Epithelial cell of proximal tubule (primary cell): Measurements from ENCODE around the gene FAM184B. TPM values are rescaled to one million over a fixed set of nuclear protein-coding genes. Genes with fewer than 3 reads are reported as not detected.

Experiments used
- DNase-seq: peaks from one replicate; pipeline ENCODE4 v3.0.0-alpha.2; 2011; ENCODE audit warnings: low read depth
- H3K4me3 ChIP-seq: 2 replicates; pipeline ENCODE4 v1.5.1; 2011; ENCODE audit warnings: low read depth, mild to moderate bottlenecking, low read length
- CTCF ChIP-seq: conservative IDR thresholded peaks from 2 replicates; pipeline ENCODE4 v1.5.1; 2012; ENCODE audit warnings: low read depth, mild to moderate bottlenecking, low read length
- total RNA-seq: library from RNA; depleted of rRNA; stranded (reverse); fragments of >200 nt; gene quantifications from 2 replicates; pipeline ENCODE4 v1.2.3, GENCODE V29; 2015

The FAM184B gene
- total RNA-seq, 1 donor from 2014 or later = 0.17 TPM

GRCh38 chr4:17797808-17798207 lies 16.4 kb upstream of the FAM184B start:
- no peak for DNase-seq
- H3K4me3 ChIP-seq = no peak overlapping the region
- TF ChIP-seq CTCF = no peak

GRCh38 chr4:17794730-17795129 lies 13.3 kb upstream of the FAM184B start:
- DNase-seq = no peak
- TF ChIP-seq CTCF = no peak

DNA sequence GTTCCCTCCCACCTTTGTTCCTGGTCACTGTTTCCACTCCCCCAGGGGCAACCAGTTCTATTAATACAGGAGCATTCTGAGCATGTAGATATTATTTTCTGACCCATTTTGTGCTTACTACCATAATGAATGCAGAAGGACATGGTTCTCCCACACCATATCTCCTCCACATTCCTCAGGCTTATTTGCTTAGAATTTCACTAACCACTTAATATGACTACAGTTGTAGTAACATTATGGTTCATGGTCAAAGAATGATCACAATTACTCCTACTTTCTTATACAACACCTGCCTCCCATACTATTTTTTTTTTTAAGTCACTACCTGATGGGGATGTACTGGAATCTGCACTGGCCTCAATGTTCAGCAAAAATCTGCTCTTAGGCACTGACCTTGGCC lies 7.5 kb upstream of the FAM184B start:
- H3K4me3 ChIP-seq = no peak overlapping the region
- TF ChIP-seq CTCF = no peak
- DNase-seq = no peak

More at GRCh38 chr4:17794730-17795129, 13.3 kb upstream of the FAM184B start:
- no peak overlapping the region for H3K4me3 ChIP-seq

GRCh38 chr4:17787315-17787714 lies 5.9 kb upstream of the FAM184B start:
- DNase-seq = no peak
- H3K4me3 ChIP-seq = no peak overlapping the region
- no peak for TF ChIP-seq CTCF

GRCh38 chr4:17786567-17786966 lies 5.1 kb upstream of the FAM184B start:
- no peak for TF ChIP-seq CTCF
- H3K4me3 ChIP-seq = no peak overlapping the region
- no peak for DNase-seq

- no peak overlapping the region for H3K4me3 ChIP-seq
- DNase-seq = no peak
- TF ChIP-seq CTCF = no peak
These were observed 4.4 kb upstream of the FAM184B start for GRCh38 chr4:17785858-17786257.

DNA sequence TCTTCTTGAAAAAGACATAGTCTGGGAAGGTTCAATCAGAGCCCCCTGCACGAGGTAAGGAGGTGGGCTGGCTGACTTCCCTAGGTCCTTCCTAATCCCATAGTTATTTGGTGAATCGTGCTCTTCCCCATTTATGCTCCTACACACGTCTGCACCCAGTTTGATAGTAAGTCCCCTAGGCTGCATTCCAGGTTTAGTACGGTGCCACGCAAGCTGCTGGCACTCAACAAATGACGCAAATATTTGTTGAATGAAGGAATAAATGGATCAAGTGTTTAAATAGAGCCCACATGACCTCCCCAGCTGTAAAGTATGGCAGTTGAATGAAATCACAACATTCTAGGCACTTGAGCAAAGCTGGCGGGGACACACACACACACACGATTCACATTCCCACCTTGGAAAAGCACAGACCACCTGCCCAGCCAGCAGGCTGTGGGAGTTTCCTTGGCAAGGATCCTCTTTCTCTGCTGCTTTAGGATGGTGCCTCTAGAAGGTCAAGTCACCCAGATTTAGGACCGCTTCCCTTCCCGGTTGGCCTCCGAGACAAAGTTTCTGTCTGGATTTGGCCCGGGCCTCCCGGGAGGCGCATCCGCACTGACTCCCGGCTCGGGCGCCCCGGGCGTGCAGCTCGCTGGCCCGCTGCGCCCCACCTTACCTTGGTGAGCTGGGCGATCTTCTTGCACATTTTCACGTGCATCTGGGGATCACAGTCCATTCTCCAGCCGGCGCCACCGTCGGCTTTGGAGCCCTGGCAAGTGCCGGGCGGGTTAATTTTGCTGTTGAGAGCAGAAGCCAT lies 721 bp downstream of the FAM184B start:
- peak overlapping the region; percentile 51 for H3K4me3 ChIP-seq
- TF ChIP-seq CTCF = no peak
- no peak for DNase-seq
